ENCODE data around the gene SCYGR1.
"Not testable (repeated sequence)": the region's sequence is repeated elsewhere in the genome, so short reads cannot be mapped to it uniquely, and the experiment has no call there.

The SCYGR1 gene

GRCh38 chr2:227368574-227368973 lies 19.2 kb downstream of the SCYGR1 start:
- no peak for DNase-seq

DNA sequence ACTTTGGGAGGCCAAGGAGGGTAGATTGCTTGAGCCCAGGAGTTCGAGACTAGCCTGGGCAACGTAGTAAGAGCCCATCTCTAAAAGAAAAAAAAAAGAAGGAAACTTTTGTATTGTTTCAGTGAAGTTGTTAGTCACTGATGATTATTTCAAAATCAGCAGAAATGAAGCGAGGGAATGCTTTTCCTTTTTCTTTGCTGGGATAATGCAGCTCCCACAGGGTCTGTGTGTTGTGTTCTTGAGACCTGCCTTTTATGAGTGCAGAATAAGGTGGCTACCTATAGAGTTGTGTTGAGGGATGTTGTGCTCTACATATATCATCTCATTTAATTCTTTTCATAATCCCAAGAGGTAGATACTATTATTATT lies 20.3 kb downstream of the SCYGR1 start:
- no peak for DNase-seq

DNA sequence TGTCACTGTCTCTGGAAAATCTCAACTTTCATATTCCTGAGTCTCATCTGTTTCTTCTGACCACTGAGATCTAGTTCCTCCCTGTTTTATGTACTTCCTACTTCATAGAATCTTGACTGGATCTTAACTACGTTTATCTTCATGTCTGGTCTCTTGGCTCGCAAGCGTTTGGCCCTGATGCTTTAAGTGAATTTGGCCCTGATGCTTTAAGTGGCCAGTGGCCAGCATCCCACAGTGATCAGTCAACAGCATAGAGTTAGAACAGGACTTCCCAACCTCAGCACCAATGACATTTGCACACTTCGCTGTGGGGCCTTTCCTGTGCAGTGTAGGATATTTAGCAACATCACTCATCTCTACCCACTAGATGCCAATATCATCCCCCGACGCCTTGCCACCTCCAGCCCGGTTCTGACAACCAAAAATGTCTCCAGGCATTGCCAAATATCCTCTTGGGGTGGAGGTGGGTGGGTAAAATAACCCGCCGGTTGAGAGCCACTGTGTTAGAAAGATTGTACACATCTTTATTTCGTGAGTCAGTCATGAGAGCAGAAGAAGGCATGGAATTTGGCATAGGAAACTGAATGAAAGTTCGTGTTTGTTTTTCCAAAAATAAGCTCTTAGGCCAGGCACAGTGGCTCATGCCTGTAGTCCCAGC lies 20.9 kb downstream of the SCYGR1 start:
- DNase-seq, result no peak

- no peak for DNase-seq
These were observed 21.9 kb downstream of the SCYGR1 start for GRCh38 chr2:227365833-227366232.

DNA sequence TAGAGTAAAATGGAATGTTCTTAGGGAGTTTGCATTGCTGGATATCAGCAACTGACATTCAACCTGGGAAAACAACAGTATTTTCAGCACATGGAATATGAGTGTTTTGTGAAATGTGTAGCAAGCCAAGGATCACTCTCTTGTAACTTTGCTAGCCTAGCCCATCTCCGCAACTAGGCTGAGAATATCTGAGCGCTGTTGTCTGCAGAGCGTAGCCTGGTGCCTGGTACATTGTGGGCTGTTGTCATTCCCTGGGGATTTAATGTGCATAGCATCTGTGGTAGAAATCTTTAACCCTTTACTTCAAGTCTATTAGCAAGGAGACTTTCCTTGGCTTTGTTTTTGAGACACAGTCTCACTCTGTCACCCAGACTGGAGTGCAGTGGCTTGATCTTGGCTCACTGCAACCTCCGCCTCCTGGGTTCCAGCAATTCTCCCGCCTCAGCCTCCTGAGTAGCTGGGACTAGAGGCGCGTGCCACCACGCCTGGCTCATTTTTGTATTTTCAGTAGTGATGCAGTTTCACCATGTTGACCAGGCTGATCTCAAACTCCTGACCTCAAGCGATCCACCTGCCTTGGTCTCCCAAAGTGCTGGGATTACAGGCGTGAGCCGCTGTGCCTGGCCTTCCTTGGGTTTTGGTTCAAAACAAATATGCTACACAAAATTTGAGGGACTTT lies 23.0 kb downstream of the SCYGR1 start:
- DNase-seq, result not testable (repeated sequence)

GRCh38 chr2:227363756-227364155 lies 24.0 kb downstream of the SCYGR1 start:
- DNase-seq, result no peak

DNA sequence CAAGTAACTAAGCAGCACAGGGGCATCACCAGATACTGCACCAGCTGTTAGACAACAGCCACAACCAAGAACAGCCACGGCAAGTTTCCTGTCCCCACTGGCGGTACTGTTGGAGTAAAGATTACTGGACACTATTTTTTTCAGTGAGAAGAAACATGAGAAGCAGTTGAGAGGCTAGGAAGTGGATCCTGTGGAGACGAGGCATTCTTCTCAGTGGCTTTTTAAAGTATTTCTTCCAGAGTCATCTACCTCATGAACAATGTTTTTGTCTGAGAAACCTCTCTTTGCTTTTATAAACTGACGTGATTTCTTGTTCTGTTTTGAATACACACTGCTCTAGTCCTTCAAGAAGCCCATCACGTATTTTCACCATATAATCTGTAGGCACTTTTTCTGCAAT lies 27.4 kb downstream of the SCYGR1 start:
- no peak for DNase-seq

- DNase-seq, result no peak
These were observed 36.1 kb downstream of the SCYGR1 start for GRCh38 chr2:227351639-227352038.

GRCh38 chr2:227349989-227350612 lies 37.6 kb downstream of the SCYGR1 start:
- no peak for DNase-seq

DNA sequence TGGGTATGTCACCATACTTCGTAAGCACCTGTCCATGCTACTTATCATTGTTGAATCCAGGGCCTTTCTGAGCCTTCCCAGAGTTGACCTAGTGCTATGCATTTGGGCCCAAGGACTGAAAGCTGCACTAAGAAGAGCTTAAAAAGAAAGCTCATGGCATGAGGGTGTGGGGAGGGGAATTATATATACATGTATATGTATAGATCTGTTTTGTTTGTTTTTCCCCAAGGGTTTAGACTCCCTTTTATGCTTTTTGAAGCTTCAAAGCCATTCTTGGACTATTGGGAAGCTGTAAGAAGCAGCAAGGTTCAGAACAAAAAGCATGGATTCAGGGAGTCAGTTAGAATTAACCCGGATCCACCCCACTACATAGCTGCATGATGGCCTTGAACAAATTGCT lies 39.4 kb downstream of the SCYGR1 start:
- DNase-seq, result no peak

DNA sequence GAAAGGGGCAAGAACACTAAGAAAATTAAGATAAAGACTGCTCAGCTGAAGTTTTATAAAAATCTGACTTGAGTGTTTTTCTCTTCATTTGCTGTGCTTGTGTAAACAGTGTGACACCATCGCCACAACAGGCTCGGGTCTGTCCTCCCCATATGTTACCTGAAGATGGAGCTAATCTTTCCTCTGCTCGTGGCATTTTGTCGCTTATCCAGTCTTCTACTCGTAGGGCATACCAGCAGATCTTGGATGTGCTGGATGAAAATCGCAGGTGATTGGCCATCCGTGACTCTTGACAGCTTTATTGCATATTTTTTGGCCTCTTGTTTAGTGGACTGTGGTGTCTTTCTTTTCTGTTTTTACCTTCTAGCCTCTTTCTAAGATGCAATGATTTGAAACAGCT lies 40.6 kb downstream of the SCYGR1 start:
- no peak for DNase-seq

- no peak for DNase-seq
These were observed 43.5 kb downstream of the SCYGR1 start for GRCh38 chr2:227344231-227344630.

- DNase-seq, result no peak
These were observed 46.2 kb downstream of the SCYGR1 start for GRCh38 chr2:227341553-227341952.

- no peak for DNase-seq
These were observed 47.6 kb downstream of the SCYGR1 start for GRCh38 chr2:227340106-227340505.

GRCh38 chr2:227339098-227339599 lies 48.6 kb downstream of the SCYGR1 start:
- no peak for DNase-seq

Data from NCI-H1436 (cell line).